Gastroesophageal sphincter (tissue), 3 donors: ENCODE data around the gene NINL.

Experiments
- CTCF ChIP-seq, 4 experiments: fragments of 200-600 bp in 2 of 4; fragments of 450-650 bp in 2 of 4; sonication (generic) in 1 of 4; IDR thresholded peaks; one replicate each; pipeline ENCODE4 v1.5.1; 2017 to 2019; ENCODE audit warnings: antibody characterized with exemption in 4 of 4, mild to moderate bottlenecking in 2 of 4, moderate library complexity in 2 of 4
- EP300 ChIP-seq: sonication (generic); formaldehyde crosslinking; IDR thresholded peaks from one replicate; pipeline ENCODE4 v1.6.1; 2017; ENCODE audit warnings: antibody characterized with exemption, mild to moderate bottlenecking
- POLR2AphosphoS5 ChIP-seq: sonication (generic); formaldehyde crosslinking; IDR thresholded peaks from one replicate; pipeline ENCODE4 v1.6.1; 2017; ENCODE audit warnings: antibody characterized with exemption

- no peak for TF ChIP-seq CTCF (IDR thresholded peaks at IDR 0.05)
- TF ChIP-seq POLR2AphosphoS5, result no peak
- TF ChIP-seq EP300, result no peak
Measured at GRCh38 chr20:25408890-25409289, 176.4 kb downstream of the NINL start.
